GM19238 (cell line): ENCODE data around the gene HOXA7.

Source experiments
- DNase-seq: peaks from one replicate; pipeline ENCODE4 v3.0.0; 2011; ENCODE audit warnings: low spot score; ENCODE audit not compliant: insufficient read length

HOXA7 gene

GRCh38 chr7:27134392-27134791, 22.1 kb downstream of the HOXA7 start:
- DNase-seq = no peak

- DNase-seq = no peak
Measured at GRCh38 chr7:27133409-27134231, 22.9 kb downstream of the HOXA7 start.

- no peak for DNase-seq
Measured at GRCh38 chr7:27132978-27133377, 23.5 kb downstream of the HOXA7 start.

- DNase-seq = no peak
Measured at GRCh38 chr7:27132214-27132613, 24.3 kb downstream of the HOXA7 start.

- no peak for DNase-seq
Measured at GRCh38 chr7:27131390-27131819, 25.1 kb downstream of the HOXA7 start.

GRCh38 chr7:27130540-27131389, 25.7 kb downstream of the HOXA7 start, which contains the start of gene HOXA4:
HOXA4 (minus strand) TSS chr7:27130757; CDS start chr7:27130733, 24 bp downstream.
- DNase-seq = no peak

- DNase-seq = no peak
Measured at GRCh38 chr7:27129729-27130539, 26.5 kb downstream of the HOXA7 start.

GRCh38 chr7:27128776-27129728, 27.4 kb downstream of the HOXA7 start:
- DNase-seq = no peak

GRCh38 chr7:27128034-27128433, 28.4 kb downstream of the HOXA7 start:
- no peak for DNase-seq

- no peak for DNase-seq
Measured at GRCh38 chr7:27126596-27127327, 29.7 kb downstream of the HOXA7 start.

GRCh38 chr7:27125986-27126394, 30.5 kb downstream of the HOXA7 start:
- DNase-seq = no peak

- DNase-seq = no peak
Measured at GRCh38 chr7:27124902-27125689, 31.4 kb downstream of the HOXA7 start.

- DNase-seq = no peak
Measured at GRCh38 chr7:27124096-27124901, 32.2 kb downstream of the HOXA7 start.

- no peak for DNase-seq
Measured at GRCh38 chr7:27123477-27124053, 32.9 kb downstream of the HOXA7 start.

GRCh38 chr7:27123007-27123476, 33.4 kb downstream of the HOXA7 start:
- DNase-seq = no peak

GRCh38 chr7:27122077-27122910, 34.2 kb downstream of the HOXA7 start:
- DNase-seq = no peak

GRCh38 chr7:27121684-27122076, 34.8 kb downstream of the HOXA7 start:
- no peak for DNase-seq
